ENCODE measurements around the gene LRG1.

- TF ChIP-seq, protein P1, sequence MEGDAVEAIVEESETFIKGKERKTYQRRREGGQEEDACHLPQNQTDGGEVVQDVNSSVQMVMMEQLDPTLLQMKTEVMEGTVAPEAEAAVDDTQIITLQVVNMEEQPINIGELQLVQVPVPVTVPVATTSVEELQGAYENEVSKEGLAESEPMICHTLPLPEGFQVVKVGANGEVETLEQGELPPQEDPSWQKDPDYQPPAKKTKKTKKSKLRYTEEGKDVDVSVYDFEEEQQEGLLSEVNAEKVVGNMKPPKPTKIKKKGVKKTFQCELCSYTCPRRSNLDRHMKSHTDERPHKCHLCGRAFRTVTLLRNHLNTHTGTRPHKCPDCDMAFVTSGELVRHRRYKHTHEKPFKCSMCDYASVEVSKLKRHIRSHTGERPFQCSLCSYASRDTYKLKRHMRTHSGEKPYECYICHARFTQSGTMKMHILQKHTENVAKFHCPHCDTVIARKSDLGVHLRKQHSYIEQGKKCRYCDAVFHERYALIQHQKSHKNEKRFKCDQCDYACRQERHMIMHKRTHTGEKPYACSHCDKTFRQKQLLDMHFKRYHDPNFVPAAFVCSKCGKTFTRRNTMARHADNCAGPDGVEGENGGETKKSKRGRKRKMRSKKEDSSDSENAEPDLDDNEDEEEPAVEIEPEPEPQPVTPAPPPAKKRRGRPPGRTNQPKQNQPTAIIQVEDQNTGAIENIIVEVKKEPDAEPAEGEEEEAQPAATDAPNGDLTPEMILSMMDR (conservative IDR thresholded peaks at IDR 0.05 in 1 of 2, IDR thresholded peaks at IDR 0.05 in 1 of 2; ENCODE audit: extremely low read depth in 1 of 2, insufficient read depth in 1 of 2, low read depth in 1 of 2, low read length in 2 of 2): no peak
- no peak for TF ChIP-seq EZH2 (IDR thresholded peaks at IDR 0.05; ENCODE audit: borderline replicate concordance, low read length)
Measured at GRCh38 chr19:4502282-4503131, 37.3 kb downstream of the LRG1 start.

Data from mammary epithelial cell (primary cell).